NT2/D1 (cell line): Measurements from ENCODE around the gene LEO1.

ENCODE experiments used
- SUZ12 ChIP-seq: IDR thresholded peaks from 2 replicates; pipeline ENCODE4 v1.6.1; 2011; ENCODE audit not compliant: insufficient read length, insufficient read depth; ENCODE audit errors: extremely low read depth
- YY1 ChIP-seq: IDR thresholded peaks from 2 replicates; pipeline ENCODE4 v1.6.1; 2011; ENCODE audit not compliant: insufficient read length, insufficient read depth
- ZNF274 ChIP-seq: IDR thresholded peaks from 2 replicates; pipeline ENCODE4 v1.6.1; 2011; ENCODE audit warnings: mild to moderate bottlenecking, low read depth, low read length

DNA sequence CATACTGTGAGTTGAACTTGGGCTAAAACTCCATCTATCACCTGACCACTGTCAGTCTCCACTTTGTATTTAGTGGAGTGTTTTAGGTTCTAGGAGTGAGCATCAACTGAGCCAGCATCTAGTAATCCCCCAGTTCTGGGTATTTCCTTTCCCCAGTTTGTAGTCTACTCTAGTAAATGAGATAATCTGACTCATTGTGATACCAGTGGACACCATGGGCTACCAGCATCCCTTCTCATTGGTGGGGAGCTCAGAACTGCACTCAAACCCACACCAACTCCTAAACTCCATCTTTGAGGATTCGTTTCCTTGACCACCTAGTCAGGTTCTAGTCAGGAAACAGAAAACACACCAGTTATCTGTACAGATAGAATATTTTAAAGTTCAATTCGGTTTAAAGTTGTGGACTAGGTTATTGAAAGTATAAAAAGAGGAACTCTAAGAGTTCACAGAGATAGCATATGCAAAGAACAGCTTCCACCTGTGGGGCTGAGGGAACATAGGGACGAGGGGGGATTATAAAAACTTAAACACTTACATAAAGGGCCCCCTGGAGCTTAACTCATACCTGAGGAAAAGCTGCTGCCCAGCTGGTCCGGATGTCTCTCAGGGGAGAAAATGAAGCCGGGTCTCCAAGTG, 36.0 kb downstream of the LEO1 start:
- TF ChIP-seq SUZ12 (no peak), YY1 (no peak), ZNF274 (no peak)
